Left lung (tissue), 10 donors: ENCODE results near the gene CYP4A22. TPM values are rescaled to one million over a fixed set of nuclear protein-coding genes. Genes with fewer than 3 reads are reported as not detected.
"Not testable (repeated sequence)": the region's sequence is repeated elsewhere in the genome, so short reads cannot be mapped to it uniquely, and the experiment has no call there.

Source experiments
- ATAC-seq: fragments of 200-7000 bp; cut with Tn5 transposase; one replicate; pipeline ENCODE4 v1.9.1; 2020; ENCODE audit warnings: moderate library complexity
- DNase-seq, 4 donors: peaks; one replicate each; pipeline ENCODE4 v3.0.0-alpha.2; 2013 to 2020
- H3K27ac ChIP-seq, 2 donors: fragments of 200-600 bp; sonication (generic) in 1 of 2; one replicate each; pipeline versions ENCODE4 v1.5.0 to v1.8.0; 2020 to 2021
- H3K27me3 ChIP-seq, 2 donors: fragments of 200-600 bp; sonication (generic) in 1 of 2; one replicate each; pipeline versions ENCODE4 v1.5.0 to v1.8.0; 2020 to 2021
- H3K36me3 ChIP-seq, 2 donors: fragments of 200-600 bp; sonication (generic) in 1 of 2; one replicate each; pipeline versions ENCODE4 v1.5.0 to v1.8.0; 2020 to 2021
- H3K4me1 ChIP-seq, 2 donors: fragments of 200-600 bp; one replicate each; pipeline ENCODE4 v1.8.0; 2021
- H3K4me3 ChIP-seq, 2 donors: fragments of 200-600 bp; sonication (generic) in 1 of 2; one replicate each; pipeline versions ENCODE4 v1.5.0 to v1.8.0; 2020 to 2021; ENCODE audit warnings: mild to moderate bottlenecking in 1 of 2
- H3K9me3 ChIP-seq, 2 donors: fragments of 200-600 bp; sonication (generic) in 1 of 2; one replicate each; pipeline versions ENCODE4 v1.5.0 to v1.8.0; 2020 to 2021
- intact Hi-C, 2 donors: fragments of 100-400 bp; cut with DNase I; formaldehyde crosslinking; loops; one replicate each; pipeline versions ENCODE4 v1.11.2 to v1.14.2; 2022
- polyA plus RNA-seq, 6 donors: library from polyadenylated mRNA; unstranded; fragments of 120-200 nt; gene quantifications; one replicate each; pipeline ENCODE4 v1.2.1, GENCODE V29; 2013; ENCODE audit not compliant: insufficient read length in 6 of 6
- total RNA-seq, 2 donors: library from RNA; stranded (reverse); fragmentation: NEBNext Ultra II Directional; extraction: Animal tissue kit (Norgen Biotek cat#: 25700); gene quantifications; one replicate each; pipeline ENCODE4 v1.2.1, GENCODE V29; 2021
- TF ChIP-seq, protein P1 (sequence below), 2 donors: fragments of 200-600 bp; sonication (generic) in 1 of 2; IDR thresholded peaks; one replicate each; pipeline versions ENCODE4 v1.5.0 to v1.8.0; 2021; ENCODE audit warnings: antibody characterized with exemption in 2 of 2
- donor health status: DM: no; HTN: yes; CAD: no.
- donor health status: DM: no; HTN: no; CAD: no.

CYP4A22 gene
- total and polyA plus RNA-seq, 8 donors, result 0.06 to 0.14 (median 0.07) TPM; not detected in 5

DNA sequence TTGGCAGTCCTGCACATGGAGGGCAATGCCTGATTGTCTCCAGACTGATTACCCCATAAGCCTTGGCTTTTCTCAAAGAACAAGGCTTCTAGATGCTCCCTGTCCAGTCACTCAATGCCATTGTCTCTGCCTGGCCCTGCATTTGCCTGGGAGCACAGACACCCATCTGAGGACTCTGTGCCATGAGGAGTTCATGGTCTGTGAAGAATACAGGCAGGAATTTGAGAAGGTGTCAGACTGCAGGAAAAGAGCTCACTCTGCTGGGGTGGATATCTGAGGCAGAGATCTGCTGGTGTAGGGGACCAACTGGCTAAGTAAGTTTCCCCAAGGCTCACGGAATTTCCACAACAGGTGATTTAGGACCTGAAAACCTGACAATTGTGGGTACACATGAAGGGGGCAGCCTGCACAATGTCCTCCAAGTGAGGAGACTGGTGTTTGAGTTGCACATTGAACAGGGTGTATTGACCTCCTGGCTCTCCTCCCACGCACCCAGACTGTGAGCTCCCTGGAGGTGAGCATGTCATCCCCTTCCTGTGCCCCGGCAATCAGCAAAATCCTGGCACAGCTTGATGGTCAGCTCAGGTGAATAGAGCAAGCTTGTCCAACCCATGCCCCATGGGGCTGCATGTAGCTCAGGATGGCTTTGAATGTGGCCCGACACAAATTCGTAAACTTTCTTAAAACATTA, 829 bp downstream of the CYP4A22 start:
- intact Hi-C loops, result no loop called here
- no peak for DNase-seq
- H3K9me3 ChIP-seq, result no peaks in the 10 kb centered on the region
- no peak overlapping the region for H3K4me3 ChIP-seq
- H3K27ac ChIP-seq, result no peak overlapping the region
- no peaks in the 10 kb centered on the region for H3K4me1 ChIP-seq
- no peaks in the 10 kb centered on the region for H3K36me3 ChIP-seq
- H3K27me3 ChIP-seq, result no peaks in the 10 kb centered on the region
- TF ChIP-seq, protein P1, sequence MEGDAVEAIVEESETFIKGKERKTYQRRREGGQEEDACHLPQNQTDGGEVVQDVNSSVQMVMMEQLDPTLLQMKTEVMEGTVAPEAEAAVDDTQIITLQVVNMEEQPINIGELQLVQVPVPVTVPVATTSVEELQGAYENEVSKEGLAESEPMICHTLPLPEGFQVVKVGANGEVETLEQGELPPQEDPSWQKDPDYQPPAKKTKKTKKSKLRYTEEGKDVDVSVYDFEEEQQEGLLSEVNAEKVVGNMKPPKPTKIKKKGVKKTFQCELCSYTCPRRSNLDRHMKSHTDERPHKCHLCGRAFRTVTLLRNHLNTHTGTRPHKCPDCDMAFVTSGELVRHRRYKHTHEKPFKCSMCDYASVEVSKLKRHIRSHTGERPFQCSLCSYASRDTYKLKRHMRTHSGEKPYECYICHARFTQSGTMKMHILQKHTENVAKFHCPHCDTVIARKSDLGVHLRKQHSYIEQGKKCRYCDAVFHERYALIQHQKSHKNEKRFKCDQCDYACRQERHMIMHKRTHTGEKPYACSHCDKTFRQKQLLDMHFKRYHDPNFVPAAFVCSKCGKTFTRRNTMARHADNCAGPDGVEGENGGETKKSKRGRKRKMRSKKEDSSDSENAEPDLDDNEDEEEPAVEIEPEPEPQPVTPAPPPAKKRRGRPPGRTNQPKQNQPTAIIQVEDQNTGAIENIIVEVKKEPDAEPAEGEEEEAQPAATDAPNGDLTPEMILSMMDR (IDR thresholded peaks at IDR 0.05), result no peak
- no peak for ATAC-seq

DNA sequence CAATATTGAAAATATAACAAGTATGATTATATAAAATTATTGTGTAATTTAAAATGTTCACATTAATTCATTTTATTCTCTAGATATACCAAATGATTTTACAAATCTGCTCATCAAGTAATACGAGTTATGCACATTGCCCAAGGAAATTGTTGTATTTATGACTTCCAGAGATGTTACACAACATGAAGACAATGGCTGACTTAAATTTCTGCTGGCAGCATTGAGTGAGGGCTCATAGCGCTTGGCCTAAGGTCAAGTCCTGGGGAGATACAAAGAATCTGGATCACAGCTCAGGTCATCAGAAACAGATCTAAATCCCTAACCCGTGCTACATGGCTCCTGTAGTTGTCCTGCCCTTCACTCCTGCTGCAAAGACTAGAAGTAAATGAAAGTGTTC, 3.1 kb downstream of the CYP4A22 start:
- H3K36me3 ChIP-seq, DNase-seq, H3K27me3 ChIP-seq, H3K9me3 ChIP-seq, H3K4me1 ChIP-seq, ATAC-seq, H3K4me3 ChIP-seq, intact Hi-C loops, H3K27ac ChIP-seq: not testable (repeated sequence)

DNA sequence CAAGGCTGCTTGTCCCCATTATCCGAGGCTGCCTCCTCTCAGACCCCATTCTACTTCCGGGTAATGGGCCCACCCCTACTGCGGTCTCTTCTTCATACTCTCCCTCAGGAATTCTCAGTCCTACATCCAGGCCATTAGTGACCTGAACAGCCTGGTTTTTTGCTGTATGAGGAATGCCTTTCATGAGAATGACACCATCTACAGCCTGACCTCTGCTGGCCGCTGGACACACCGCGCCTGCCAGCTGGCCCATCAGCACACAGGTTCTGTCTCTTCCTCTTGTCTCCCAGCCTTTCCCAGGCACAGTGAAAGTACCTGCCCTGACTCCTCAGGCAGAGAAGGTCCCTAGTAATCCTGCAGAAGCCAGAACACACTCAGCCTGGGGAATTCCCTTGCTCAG, 6.4 kb downstream of the CYP4A22 start:
- H3K27ac ChIP-seq, intact Hi-C loops, H3K4me1 ChIP-seq, H3K36me3 ChIP-seq, H3K27me3 ChIP-seq, H3K4me3 ChIP-seq, DNase-seq, H3K9me3 ChIP-seq: not testable (repeated sequence)
- peak; percentile 85 for ATAC-seq
- TF ChIP-seq, protein P1 (IDR thresholded peaks at IDR 0.05), result peak; percentile 17 to 44

DNA sequence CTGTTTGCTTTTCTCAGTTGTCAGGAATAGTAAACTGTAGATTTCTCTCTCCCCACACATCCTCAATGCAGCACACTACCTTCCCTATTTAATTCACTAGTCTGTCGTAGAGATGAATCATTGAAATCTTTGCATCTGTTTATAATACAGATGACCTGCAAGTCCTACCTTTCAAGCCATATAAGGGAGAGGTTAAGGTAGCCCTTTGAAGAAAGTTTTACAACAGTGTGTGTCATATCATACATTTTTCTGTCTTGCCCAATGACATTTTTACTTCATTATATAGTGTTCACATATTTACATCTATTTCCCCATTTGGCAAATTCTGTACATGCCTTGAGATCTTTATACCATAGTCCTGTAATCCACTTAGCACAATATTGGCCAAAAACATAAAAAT, 9.3 kb downstream of the CYP4A22 start:
- H3K36me3 ChIP-seq, intact Hi-C loops, H3K27ac ChIP-seq, H3K9me3 ChIP-seq, DNase-seq, ATAC-seq, H3K4me1 ChIP-seq, H3K27me3 ChIP-seq, H3K4me3 ChIP-seq: not testable (repeated sequence)

DNA sequence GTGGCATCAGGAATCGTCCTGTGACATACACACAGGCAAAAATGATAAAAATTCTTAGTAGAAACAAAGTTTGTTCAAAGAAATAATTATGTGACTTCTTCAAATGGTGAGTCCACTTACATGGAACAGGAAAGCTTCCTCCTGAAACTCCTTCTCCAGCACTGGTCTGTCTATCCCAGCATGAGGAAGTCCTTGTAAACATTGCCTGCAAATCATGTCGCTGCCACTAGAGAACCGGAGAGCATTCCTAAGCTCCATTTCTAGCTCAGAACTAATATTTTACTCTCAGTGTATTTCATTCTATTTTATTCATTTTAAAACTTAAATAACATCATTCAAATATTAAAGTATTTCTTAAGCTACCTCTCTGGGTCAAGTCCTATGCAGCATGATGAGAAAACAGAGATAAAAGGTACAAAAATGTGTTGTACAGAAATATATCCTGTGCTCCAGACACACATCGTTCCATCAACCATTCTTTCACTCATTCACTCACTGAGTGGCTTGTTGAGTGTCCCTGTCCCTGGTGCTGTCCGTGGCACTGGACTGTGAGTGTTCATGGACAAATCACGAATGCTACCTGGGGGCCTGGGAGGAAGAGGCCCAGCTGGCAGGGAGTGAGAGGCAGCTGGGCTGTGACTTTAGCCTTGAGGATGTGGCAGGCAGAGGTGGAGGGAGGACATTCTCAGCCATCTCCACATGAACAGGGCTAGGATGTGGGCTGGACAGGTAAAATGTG, 10.0 kb downstream of the CYP4A22 start:
- Histone ChIP-seq H3K36me3 (no peaks in the 10 kb centered on the region), H3K4me1 (no peaks in the 10 kb centered on the region), H3K27me3 (no peaks in the 10 kb centered on the region), H3K27ac (no peak overlapping the region), H3K4me3 (no peak overlapping the region), H3K9me3 (no peaks in the 10 kb centered on the region)
- no peak for DNase-seq
- ATAC-seq, result peak; percentile 75
- TF ChIP-seq, protein P1 (IDR thresholded peaks at IDR 0.05), result no peak
- intact Hi-C loops, result no loop called here

DNA sequence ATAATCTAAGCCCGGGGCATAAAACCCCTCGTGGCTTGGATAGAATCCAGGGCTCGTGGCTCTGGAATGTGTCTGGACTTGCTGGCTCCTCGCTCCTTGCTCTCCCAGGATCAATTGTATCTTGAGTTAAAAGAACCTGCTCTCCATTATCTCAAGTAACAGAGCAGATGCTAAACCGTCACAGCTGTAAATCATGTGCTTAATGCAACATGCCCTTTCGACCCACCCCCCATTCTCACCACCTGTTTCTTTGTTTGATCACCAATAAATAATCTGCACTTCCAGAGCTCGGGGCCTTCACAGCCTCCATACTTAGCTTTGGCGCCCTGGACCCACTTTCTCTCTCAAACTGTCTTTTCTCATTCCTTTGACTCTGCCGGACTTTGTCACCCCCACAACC, 11.9 kb downstream of the CYP4A22 start:
- intact Hi-C loops, H3K4me3 ChIP-seq, H3K4me1 ChIP-seq, H3K27me3 ChIP-seq, ATAC-seq, H3K36me3 ChIP-seq, DNase-seq, H3K27ac ChIP-seq, H3K9me3 ChIP-seq: not testable (repeated sequence)

DNA sequence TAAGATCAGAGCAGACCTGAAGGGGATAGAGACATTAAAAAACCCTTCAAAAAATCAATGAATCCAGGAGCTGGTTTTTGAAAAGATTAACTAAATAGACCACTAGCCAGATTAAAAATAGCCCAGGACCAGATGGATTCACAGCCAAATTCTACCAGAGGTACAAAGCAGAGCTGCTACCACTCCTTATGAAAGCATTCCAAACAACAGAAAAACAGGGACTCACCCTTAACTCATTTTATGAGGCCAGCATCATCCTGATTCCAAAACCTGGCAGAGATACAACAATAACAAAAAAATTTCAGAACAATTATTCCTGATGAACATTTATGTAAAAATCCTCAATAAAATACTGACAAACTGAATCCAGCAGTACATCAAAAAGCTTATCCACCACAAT, 19.2 kb downstream of the CYP4A22 start:
- H3K4me1 ChIP-seq, H3K4me3 ChIP-seq, intact Hi-C loops, H3K27me3 ChIP-seq, H3K9me3 ChIP-seq, H3K27ac ChIP-seq, DNase-seq, ATAC-seq, H3K36me3 ChIP-seq: not testable (repeated sequence)

DNA sequence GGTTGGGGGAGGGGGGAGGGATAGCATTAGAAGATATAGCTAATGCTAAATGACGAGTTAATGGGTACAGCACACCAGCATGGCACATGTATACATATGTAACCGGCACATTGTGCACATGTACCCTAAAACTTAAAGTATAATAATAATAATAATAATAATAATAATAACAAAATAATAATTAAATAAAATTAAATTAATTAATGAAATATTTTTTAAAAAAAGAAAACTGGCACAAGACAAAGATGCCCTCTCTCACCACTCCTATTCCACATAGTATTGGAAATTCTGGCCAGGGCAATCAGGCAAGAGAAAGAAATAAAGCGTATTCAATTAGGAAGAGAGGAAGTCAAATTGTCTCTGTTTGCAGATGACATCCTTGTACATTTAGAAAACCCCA, 20.7 kb downstream of the CYP4A22 start:
- H3K27ac ChIP-seq, ATAC-seq, H3K36me3 ChIP-seq, H3K4me3 ChIP-seq, H3K9me3 ChIP-seq, DNase-seq, intact Hi-C loops, H3K27me3 ChIP-seq, H3K4me1 ChIP-seq: not testable (repeated sequence)
